Activated CD4-positive, alpha-beta T cell treated with anti-CD3 and anti-CD28 coated beads for 1 hour (primary cell): ENCODE measurements around the gene PAX6.
"Not testable (repeated sequence)": the region's sequence is repeated elsewhere in the genome, so short reads cannot be mapped to it uniquely, and the experiment has no call there.

ENCODE experiments used
- DNase-seq: peaks from one replicate; pipeline ENCODE4 v3.0.0-alpha.2; 2020

Gene PAX6

DNA sequence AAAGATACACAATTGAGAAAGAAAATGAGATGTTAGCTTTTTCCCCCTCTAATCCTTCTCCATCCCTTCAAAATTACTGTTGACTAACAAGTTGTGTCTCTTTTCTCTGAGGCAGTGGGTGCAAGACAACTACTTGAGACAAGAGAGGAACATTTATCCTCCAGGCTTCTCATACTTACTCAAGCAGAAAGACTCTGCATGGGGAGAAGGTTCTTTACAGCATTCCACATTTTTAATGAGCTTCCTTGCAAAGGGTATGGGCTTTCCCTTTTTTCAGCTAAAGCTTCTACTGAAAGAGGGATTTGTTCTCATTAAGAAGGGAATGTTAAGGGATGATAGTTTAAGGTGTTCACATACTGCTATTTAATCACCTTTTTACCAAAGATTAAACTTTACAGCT, 47.8 kb downstream of the PAX6 start:
- DNase-seq = no peak

DNA sequence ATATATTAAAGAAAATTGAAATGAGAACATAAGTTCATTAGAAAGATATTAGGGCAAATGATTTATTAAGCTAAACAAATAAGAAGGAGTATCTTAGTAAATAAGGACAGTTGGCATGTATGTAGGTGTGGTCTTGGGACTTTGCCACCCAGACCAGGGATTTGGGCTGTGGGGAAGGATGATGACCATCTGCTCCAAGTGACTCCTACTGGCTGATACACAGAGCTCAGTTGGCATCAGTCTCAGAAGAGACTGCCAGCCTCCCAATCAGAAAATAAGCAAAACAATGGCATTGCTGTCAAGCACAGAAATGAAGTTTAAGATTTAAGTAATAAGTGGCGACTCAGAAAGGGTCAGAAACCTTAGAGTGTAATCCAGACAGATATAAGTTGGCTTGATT, 49.5 kb downstream of the PAX6 start:
- no peak for DNase-seq

DNA sequence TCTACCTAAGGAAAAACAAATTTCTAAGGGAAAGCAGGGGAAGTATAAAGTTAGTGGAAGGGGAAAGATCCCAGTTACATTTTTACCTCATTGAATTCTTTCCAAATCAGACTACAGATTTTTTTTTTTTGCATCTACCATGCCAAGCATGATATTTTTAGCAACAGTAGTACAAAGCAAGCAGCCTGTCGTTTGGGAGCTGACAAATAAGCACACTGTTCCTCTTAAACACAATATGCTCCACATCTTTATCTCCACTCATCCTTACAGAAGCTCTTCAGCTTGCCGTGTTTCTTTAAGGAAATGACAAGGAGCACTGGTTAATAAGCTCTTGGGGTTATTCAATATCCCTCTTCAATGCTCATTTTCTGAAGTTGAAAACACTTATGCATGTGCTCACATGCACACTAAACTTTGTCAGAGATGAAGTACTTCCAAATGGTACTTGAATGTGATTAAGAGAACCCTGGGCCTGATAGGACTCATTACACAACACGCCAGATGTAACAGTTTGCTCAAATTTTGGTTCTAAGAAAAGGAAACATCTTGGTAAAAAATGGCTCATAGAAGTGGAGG, 53.8 kb downstream of the PAX6 start:
- no peak for DNase-seq

DNA sequence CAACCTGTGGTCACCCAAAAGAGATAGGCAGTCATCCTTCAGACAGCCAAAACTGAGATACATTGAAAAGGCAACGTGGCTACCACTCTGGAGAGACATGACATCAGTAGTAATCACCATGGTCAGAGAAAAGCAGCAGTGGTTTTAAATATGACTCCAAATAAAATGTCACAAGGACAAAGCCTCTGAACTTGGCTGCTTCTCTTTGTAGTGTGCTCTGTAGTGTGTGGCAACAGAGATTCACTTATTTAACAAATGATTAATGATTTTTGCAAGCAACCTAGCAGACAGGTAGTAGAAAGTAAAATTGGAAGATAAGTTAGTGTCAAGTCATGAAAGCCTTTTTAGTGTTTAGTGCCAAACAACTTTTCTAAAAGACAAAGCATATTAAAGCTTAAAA, 63.5 kb downstream of the PAX6 start:
- no peak for DNase-seq

DNA sequence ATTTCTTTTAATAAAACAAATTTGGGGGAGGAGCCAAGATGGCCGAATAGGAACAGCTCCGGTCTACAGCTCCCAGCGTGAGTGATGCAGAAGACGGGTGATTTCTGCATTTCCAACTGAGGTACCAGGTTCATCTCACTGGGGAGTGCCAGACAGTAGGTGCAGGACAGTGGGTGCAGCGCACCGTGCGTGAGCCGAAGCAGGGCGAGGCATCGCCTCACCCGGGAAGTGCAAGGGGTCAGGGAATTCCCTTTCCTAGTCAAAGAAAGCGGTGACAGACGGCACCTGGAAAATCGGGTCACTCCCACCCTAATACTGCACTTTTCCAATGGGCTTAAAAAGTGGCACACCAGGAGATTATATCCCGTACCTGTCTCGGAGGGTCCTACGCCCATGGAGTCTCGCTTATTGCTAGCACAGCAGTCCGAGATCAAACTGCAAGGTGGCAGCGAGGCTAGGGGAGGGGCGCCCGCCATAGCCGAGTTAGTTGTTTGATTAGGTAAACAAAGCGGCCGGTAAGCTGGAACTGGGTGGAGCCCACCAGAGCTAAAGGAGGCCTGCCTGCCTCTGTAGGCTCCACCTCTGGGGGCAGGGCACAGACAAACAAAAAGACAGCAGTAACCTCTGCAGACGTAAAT, 70.3 kb downstream of the PAX6 start:
- not testable (repeated sequence) for DNase-seq

DNA sequence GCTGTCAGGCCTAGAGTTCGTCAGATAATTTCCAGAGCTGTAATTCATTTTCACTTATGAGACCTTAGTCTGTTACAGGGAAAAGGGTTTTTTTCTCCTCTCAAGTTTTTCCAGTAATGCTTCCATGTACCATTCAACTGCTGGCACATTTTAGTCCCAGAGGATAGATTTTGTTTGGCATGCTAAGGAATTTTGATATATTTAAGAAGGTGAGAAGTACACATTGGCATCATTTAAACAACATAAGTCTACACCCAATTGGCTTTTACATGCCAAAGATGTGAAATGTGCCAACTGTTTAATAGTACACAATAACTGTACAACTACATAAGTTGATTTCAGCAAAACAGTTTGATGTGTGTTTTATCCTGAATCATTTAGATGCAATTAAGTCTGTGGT, 71.0 kb downstream of the PAX6 start:
- DNase-seq = no peak
